ENCODE measurements around the gene PPARG.

GRCh38 chr3:12343047-12343501 is 54.2 kb downstream of the PPARG start:
- no peak for TF ChIP-seq FOXK2 (IDR thresholded peaks at IDR 0.05)
- TF ChIP-seq ARNT (IDR thresholded peaks at IDR 0.05): no peak
- no peak for TF ChIP-seq SP1 (IDR thresholded peaks at IDR 0.05)
- TF ChIP-seq BHLHE40 (IDR thresholded peaks at IDR 0.05; ENCODE audit: borderline replicate concordance): no peak
- TF ChIP-seq LEF1 (IDR thresholded peaks at IDR 0.05; ENCODE audit: borderline replicate concordance): no peak
- TF ChIP-seq ELF4 (IDR thresholded peaks at IDR 0.05): no peak
- TF ChIP-seq CTBP1 (IDR thresholded peaks at IDR 0.05; ENCODE audit: borderline replicate concordance): no peak
- TF ChIP-seq, protein P1, sequence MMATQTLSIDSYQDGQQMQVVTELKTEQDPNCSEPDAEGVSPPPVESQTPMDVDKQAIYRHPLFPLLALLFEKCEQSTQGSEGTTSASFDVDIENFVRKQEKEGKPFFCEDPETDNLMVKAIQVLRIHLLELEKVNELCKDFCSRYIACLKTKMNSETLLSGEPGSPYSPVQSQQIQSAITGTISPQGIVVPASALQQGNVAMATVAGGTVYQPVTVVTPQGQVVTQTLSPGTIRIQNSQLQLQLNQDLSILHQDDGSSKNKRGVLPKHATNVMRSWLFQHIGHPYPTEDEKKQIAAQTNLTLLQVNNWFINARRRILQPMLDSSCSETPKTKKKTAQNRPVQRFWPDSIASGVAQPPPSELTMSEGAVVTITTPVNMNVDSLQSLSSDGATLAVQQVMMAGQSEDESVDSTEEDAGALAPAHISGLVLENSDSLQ (IDR thresholded peaks at IDR 0.05): no peak
- TF ChIP-seq HDGF (IDR thresholded peaks at IDR 0.05; ENCODE audit: borderline replicate concordance): no peak
- TF ChIP-seq FOXM1 (IDR thresholded peaks at IDR 0.05; ENCODE audit: borderline replicate concordance): no peak
- no peak for TF ChIP-seq SUZ12 (IDR thresholded peaks at IDR 0.05)

Data from HEK293T (cell line).